ENCODE data around the gene DDX49.

DNA sequence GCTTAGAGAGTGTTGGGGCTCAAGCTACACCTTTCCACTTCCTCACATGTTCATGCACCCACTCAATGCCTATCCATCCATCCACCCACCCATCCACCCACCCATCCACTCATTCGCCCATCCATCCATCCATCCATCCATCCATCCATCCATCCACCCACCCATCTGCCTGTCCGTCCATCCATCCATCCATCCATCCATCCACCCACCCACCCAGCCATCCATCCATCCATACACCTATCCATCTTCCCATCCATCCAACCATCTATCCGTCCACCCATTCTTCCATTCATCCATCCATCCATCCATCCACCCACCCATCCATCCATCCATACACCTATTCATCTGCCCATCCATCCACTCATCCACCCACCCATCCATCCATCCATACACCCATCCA is 34.6 kb downstream of the DDX49 start:
- TF ChIP-seq, protein P1, sequence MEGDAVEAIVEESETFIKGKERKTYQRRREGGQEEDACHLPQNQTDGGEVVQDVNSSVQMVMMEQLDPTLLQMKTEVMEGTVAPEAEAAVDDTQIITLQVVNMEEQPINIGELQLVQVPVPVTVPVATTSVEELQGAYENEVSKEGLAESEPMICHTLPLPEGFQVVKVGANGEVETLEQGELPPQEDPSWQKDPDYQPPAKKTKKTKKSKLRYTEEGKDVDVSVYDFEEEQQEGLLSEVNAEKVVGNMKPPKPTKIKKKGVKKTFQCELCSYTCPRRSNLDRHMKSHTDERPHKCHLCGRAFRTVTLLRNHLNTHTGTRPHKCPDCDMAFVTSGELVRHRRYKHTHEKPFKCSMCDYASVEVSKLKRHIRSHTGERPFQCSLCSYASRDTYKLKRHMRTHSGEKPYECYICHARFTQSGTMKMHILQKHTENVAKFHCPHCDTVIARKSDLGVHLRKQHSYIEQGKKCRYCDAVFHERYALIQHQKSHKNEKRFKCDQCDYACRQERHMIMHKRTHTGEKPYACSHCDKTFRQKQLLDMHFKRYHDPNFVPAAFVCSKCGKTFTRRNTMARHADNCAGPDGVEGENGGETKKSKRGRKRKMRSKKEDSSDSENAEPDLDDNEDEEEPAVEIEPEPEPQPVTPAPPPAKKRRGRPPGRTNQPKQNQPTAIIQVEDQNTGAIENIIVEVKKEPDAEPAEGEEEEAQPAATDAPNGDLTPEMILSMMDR (IDR thresholded peaks at IDR 0.05) = no peak
- TF ChIP-seq POLR2A (IDR thresholded peaks at IDR 0.05) = no peak
